Activated CD4-positive, alpha-beta T cell treated with anti-CD3 and anti-CD28 coated beads, Interleukin-2, amount 10 ng/mL, durations not matched to agents 24 days and 14 days (primary cell): ENCODE data around the gene CDKL1. TPM values are rescaled to one million over a fixed set of nuclear protein-coding genes. Genes with fewer than 3 reads are reported as not detected.

Experiments
- DNase-seq: peaks from one replicate; pipeline ENCODE4 v3.0.0; 2022
- H3K27ac Mint-ChIP-seq: one replicate; pipeline ENCODE4 v1.8.0; 2022; ENCODE audit warnings: mild to moderate bottlenecking, mixed read lengths
- H3K27me3 Mint-ChIP-seq: one replicate; pipeline ENCODE4 v1.8.0; 2022; ENCODE audit warnings: mixed read lengths
- H3K36me3 Mint-ChIP-seq: one replicate; pipeline ENCODE4 v1.8.0; 2022; ENCODE audit warnings: low read depth, mild to moderate bottlenecking, mixed read lengths
- H3K4me1 Mint-ChIP-seq: one replicate; pipeline ENCODE4 v1.8.0; 2021; ENCODE audit warnings: mixed read lengths
- H3K4me3 Mint-ChIP-seq: one replicate; pipeline ENCODE4 v1.8.0; 2022; ENCODE audit warnings: mild to moderate bottlenecking, moderate library complexity, mixed read lengths
- H3K9me3 Mint-ChIP-seq: one replicate; pipeline ENCODE4 v1.8.0; 2021; ENCODE audit warnings: mixed read lengths
- intact Hi-C: fragments of 100-400 bp; cut with micrococcal nuclease; formaldehyde crosslinking; loops from one replicate; pipeline ENCODE4 v1.15.1; 2023
- total RNA-seq: library from RNA; stranded (reverse); gene quantifications from 2 replicates; pipeline ENCODE4 v1.2.3, GENCODE V29; 2022

CDKL1 gene
- total RNA-seq, 1 donor from 2014 or later, result 4.8 TPM

- peaks cover 26% of the 10 kb centered on the region for H3K4me1 Mint-ChIP-seq
- no peak overlapping the region for H3K4me3 Mint-ChIP-seq
- no peaks in the 10 kb centered on the region for H3K9me3 Mint-ChIP-seq
- H3K36me3 Mint-ChIP-seq, result peaks cover 11% of the 10 kb centered on the region
- H3K27ac Mint-ChIP-seq, result no peak overlapping the region
- H3K27me3 Mint-ChIP-seq, result peaks cover 19% of the 10 kb centered on the region
- no peak for DNase-seq
- intact Hi-C loops, result loop anchor here (5.0 kb wide), 1 partner anchor 534 kb away; no protein-coding TSS in a partner anchor
These were observed 53.2 kb downstream of the CDKL1 start for GRCh38 chr14:50343434-50343833.

GRCh38 chr14:50342221-50343078 lies 54.2 kb downstream of the CDKL1 start:
- Mint-ChIP-seq H3K36me3 (peaks cover 11% of the 10 kb centered on the region), H3K9me3 (no peaks in the 10 kb centered on the region), H3K4me1 (peaks cover 24% of the 10 kb centered on the region), H3K27ac (peak overlapping the region; percentile 23), H3K27me3 (peaks cover 14% of the 10 kb centered on the region), H3K4me3 (no peak overlapping the region)
- intact Hi-C loops, result loop anchor here (5.0 kb wide), 1 partner anchor 535 kb away; no protein-coding TSS in a partner anchor
- peak; percentile 77 for DNase-seq

DNA sequence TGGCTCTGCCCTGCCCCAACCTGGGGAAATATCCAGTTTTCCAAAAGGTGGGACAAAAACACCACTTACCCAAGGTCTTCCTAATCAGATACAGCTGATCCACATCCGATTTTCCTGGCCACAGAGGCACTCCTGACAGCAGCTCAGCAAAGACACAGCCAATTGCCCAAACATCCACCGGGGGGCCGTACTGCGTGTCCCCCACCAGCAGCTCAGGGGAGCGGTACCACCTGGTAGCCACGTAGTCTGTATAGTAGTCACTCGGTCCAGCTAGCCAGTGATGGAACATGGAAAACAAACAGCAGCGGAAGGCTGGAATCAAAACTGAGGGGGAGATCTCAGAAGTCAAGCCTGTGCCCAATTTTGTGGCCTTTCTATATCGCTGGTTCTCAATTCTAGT lies 55.7 kb downstream of the CDKL1 start:
- intact Hi-C loops, result loop anchor here (5.0 kb wide), 1 partner anchor 536 kb away; no protein-coding TSS in a partner anchor
- no peak overlapping the region for H3K4me3 Mint-ChIP-seq
- H3K27me3 Mint-ChIP-seq, result peaks cover 12% of the 10 kb centered on the region
- no peak overlapping the region for H3K27ac Mint-ChIP-seq
- no peaks in the 10 kb centered on the region for H3K9me3 Mint-ChIP-seq
- peaks cover 10% of the 10 kb centered on the region for H3K36me3 Mint-ChIP-seq
- H3K4me1 Mint-ChIP-seq, result peaks cover 30% of the 10 kb centered on the region
- DNase-seq, result no peak

- Mint-ChIP-seq H3K27ac (no peak overlapping the region), H3K9me3 (no peaks in the 10 kb centered on the region), H3K4me1 (peaks cover 33% of the 10 kb centered on the region), H3K4me3 (no peak overlapping the region), H3K27me3 (peaks cover 8% of the 10 kb centered on the region), H3K36me3 (peaks cover 9% of the 10 kb centered on the region)
- no peak for DNase-seq
- intact Hi-C loops, result loop anchor here (5.0 kb wide), 1 partner anchor 537 kb away; no protein-coding TSS in a partner anchor
These were observed 56.6 kb downstream of the CDKL1 start for GRCh38 chr14:50340045-50340444.

DNA sequence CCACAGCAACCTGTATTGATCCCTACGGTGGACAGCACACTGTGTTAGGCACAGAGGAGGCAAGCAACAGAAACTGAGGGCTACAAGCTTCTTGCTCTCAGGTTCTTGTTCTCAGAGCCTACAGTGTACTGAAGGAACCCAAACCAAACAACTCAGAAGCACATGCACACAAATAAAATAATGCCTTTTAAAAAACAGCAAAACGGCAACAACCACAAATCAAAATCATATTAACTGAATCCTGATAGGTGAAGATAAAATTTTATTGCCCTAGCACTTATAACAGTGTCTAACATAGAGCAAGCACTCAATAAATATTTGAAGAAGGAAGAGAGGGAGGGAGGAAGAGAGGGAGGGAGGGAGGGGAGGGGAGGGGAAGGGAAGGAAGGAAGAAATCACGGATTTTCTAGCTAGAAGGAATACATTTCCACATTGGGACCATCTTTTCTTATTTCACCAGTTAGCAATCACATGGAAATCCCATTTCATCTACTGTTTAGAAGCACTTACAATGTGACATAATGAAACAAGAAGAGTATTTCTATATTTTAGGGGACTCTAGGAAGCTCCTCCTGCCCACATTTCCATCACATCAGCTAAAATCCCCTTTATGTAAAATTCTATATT lies 57.4 kb downstream of the CDKL1 start:
- Mint-ChIP-seq H3K4me3 (no peak overlapping the region), H3K9me3 (no peaks in the 10 kb centered on the region), H3K4me1 (peaks cover 27% of the 10 kb centered on the region), H3K36me3 (peaks cover 5% of the 10 kb centered on the region), H3K27ac (no peak overlapping the region), H3K27me3 (peaks cover 3% of the 10 kb centered on the region)
- DNase-seq, result no peak
- intact Hi-C loops, result no loop called here

DNA sequence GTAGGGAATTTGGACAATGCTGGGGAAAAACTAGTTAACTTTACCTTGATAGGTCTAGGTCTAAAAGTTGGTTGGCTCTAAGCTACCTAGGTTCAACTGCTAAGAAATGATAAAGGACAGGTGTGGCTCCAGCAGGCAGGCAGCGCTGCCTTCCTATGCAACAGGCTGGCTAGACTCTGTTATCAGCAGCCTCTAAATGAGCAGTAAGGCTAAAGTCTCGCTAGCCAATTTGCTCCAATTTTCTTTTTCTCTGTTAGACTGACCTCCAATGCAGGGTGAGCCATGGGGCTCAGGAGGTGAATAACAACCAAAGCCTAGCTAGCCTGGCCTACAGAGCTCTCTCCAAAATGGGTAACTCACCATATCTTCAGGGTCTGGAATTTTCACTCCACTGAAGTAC lies 58.1 kb downstream of the CDKL1 start:
- peaks cover 5% of the 10 kb centered on the region for H3K36me3 Mint-ChIP-seq
- no peak for DNase-seq
- H3K27me3 Mint-ChIP-seq, result peaks cover 3% of the 10 kb centered on the region
- no peak overlapping the region for H3K27ac Mint-ChIP-seq
- H3K4me3 Mint-ChIP-seq, result no peak overlapping the region
- intact Hi-C loops, result no loop called here
- peaks cover 21% of the 10 kb centered on the region for H3K4me1 Mint-ChIP-seq
- H3K9me3 Mint-ChIP-seq, result no peaks in the 10 kb centered on the region

DNA sequence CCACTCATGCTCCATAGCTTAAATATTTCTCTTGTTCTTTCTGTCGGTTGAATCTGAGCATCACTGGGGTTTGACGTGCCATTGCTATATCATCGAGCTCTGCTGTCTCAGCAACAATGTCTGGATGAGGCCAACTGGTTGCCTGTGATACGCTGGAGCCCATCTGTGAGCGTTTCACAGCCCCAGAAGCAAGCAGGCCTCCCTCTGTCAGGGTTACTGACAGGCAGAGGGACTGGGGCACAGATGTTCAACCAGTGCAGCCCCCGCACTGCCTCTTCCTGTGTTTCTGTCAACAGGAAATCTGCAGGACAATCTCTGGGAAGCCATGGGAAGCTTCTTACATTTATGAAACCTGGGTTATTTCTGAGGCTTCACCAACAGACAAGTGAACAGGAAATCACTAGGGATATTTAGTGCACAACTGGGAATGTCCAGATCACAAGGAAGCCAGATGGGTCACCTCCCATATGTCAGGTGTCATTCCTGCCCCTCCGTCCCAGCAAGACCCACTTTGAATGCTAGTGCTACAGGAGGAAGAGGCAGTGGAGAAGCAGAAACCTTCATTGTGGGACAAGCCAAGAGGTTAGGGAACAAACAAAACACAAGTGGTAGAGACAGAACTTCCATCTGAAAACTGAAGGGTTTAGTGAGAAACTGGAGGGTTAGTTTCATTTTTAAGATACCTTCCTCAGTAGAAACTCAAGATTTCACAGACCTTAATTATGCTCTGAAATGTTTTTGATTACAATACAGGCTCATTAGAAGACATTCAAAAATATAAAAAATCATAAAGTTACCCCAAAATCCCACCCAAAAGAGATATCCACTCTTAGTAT lies 60.5 kb downstream of the CDKL1 start:
- no peaks in the 10 kb centered on the region for H3K27me3 Mint-ChIP-seq
- H3K4me3 Mint-ChIP-seq, result peak overlapping the region; percentile 40
- H3K27ac Mint-ChIP-seq, result peak overlapping the region; percentile 5
- no peak for DNase-seq
- peaks cover 16% of the 10 kb centered on the region for H3K36me3 Mint-ChIP-seq
- intact Hi-C loops, result no loop called here
- H3K9me3 Mint-ChIP-seq, result no peaks in the 10 kb centered on the region
- H3K4me1 Mint-ChIP-seq, result peaks cover 10% of the 10 kb centered on the region

DNA sequence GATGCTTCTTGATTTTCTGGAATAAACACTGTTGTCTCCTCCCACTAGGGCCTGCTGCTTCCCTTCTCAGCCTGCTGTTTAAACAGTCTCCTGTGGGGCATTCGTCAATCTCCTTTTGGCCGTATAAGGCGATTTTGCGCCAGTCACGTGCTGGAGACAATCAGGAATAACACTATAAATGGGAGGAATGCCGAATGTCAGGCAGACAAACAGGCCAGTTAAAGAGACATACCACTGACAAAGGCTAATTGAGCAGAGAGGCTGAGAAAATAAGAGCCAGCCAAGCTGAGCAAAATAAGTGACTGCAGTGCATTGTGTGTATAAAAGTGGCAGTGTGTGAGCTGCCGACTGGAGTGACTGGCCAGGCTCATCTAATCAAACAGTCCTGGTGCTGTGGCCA lies 61.3 kb downstream of the CDKL1 start:
- DNase-seq, result no peak
- Mint-ChIP-seq H3K27me3 (no peaks in the 10 kb centered on the region), H3K9me3 (no peaks in the 10 kb centered on the region), H3K36me3 (peaks cover 15% of the 10 kb centered on the region), H3K4me3 (no peak overlapping the region), H3K27ac (no peak overlapping the region), H3K4me1 (peaks cover 10% of the 10 kb centered on the region)
- intact Hi-C loops, result no loop called here

DNA sequence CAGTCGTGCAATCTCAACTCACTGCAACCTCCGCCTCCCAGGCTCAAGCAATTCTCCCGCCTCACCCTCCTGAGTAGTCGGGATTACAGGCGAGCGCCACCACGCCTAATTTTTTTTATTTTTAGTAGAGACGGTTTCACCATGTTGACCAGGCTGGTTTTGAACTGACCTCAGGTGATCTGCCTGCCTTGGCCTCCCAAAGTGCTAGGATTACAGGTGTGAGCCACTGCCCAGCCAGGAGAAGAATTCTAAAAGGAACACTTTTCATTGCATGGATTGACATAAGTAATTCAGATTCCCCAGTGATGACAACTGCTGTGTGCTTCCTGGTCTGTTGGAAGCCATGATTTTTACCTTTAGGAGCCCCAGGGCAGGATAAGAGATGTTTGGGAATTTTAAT lies 62.5 kb downstream of the CDKL1 start:
- peaks cover 10% of the 10 kb centered on the region for H3K4me1 Mint-ChIP-seq
- H3K4me3 Mint-ChIP-seq, result no peak overlapping the region
- H3K27me3 Mint-ChIP-seq, result no peaks in the 10 kb centered on the region
- H3K27ac Mint-ChIP-seq, result no peak overlapping the region
- peaks cover 15% of the 10 kb centered on the region for H3K36me3 Mint-ChIP-seq
- no peaks in the 10 kb centered on the region for H3K9me3 Mint-ChIP-seq
- DNase-seq, result no peak
- intact Hi-C loops, result no loop called here

GRCh38 chr14:50333014-50333509 lies 63.6 kb downstream of the CDKL1 start:
- no peak overlapping the region for H3K27ac Mint-ChIP-seq
- no peak overlapping the region for H3K4me3 Mint-ChIP-seq

GRCh38 chr14:50331596-50331995 lies 65.1 kb downstream of the CDKL1 start:
- Mint-ChIP-seq H3K27me3 (no peaks in the 10 kb centered on the region), H3K4me1 (peaks cover 9% of the 10 kb centered on the region), H3K9me3 (no peaks in the 10 kb centered on the region), H3K27ac (no peak overlapping the region), H3K4me3 (no peak overlapping the region), H3K36me3 (peaks cover 15% of the 10 kb centered on the region)
- no peak for DNase-seq
- intact Hi-C loops, result no loop called here

More at GRCh38 chr14:50333014-50333509, 63.6 kb downstream of the CDKL1 start:
- no peaks in the 10 kb centered on the region for H3K9me3 Mint-ChIP-seq
- no peak for DNase-seq
- H3K36me3 Mint-ChIP-seq, result peaks cover 15% of the 10 kb centered on the region
- intact Hi-C loops, result no loop called here
- peaks cover 10% of the 10 kb centered on the region for H3K4me1 Mint-ChIP-seq
- no peaks in the 10 kb centered on the region for H3K27me3 Mint-ChIP-seq

DNA sequence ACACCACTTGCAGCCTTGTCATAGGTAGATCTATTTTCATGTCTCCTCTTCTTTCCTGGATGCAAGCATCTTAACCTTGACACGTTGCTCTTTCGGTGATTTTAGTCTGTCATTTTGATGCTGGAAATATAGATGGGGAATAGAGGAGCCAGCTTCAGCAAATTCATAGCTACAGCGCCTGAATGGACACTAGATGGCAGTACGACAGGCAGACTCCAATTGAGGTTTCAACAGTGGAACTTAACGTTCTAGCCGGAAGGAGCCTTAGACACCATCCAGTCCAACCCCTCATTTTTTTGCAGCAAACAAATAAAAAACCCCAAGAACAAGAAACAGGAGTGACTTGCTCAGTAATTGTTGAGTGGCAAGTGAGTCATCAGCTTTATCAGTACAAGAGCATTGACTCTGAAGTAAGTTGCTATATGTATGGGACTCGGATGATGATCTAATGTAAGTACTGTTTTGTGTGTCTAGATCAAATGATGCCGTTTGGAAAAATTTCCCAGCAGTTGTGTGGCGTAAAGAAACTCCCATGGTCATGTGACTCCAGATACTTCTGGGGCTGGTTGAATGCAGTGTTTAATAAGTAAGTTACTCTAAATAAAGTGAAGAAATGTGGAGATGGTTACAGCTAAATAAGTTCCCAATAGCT lies 75.5 kb downstream of the CDKL1 start:
- Mint-ChIP-seq H3K36me3 (peaks cover 24% of the 10 kb centered on the region), H3K27ac (no peak overlapping the region), H3K4me1 (peaks cover 22% of the 10 kb centered on the region), H3K27me3 (no peaks in the 10 kb centered on the region), H3K4me3 (no peak overlapping the region), H3K9me3 (no peaks in the 10 kb centered on the region)
- DNase-seq, result peak; percentile 91
- intact Hi-C loops, result loop anchor here (1.0 to 5.0 kb wide), 9 partner anchors 9 to 441 kb away; partner anchors contain the start of genes CDKL1, DMAC2L, L2HGDH and MAP4K5

DNA sequence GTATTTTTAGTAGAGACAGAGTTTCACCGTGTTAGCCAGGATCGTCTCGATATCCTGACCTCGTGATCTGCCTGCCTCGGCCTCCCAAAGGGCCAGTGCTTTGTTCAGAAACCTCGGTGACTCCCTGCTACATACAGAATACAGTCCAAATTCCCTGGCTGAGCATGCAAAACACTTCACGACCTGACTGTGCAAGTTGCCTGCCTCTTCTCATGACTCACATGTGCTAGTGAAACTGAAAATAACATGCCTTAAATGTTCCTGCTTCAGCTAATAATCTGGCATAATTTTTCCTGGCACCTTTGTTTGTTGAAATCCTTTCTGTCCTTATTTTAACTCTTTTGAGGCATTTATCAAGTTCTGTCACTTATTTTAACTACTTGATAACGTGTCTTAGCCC lies 76.4 kb downstream of the CDKL1 start:
- Mint-ChIP-seq H3K36me3 (peaks cover 25% of the 10 kb centered on the region), H3K4me1 (peaks cover 24% of the 10 kb centered on the region), H3K4me3 (no peak overlapping the region), H3K9me3 (no peaks in the 10 kb centered on the region), H3K27ac (no peak overlapping the region), H3K27me3 (no peaks in the 10 kb centered on the region)
- intact Hi-C loops, result loop anchor here (2.0 to 5.0 kb wide), 3 partner anchors 89 to 442 kb away; partner anchors contain the start of gene SOS2
- DNase-seq, result no peak
